H1 (cell line): ENCODE results near the gene MAP6.

Experiments
- CTCF ChIP-seq, 3 experiments: IDR thresholded peaks; 1 replicate in 2 of 3; 2 replicates in 1 of 3; pipeline versions ENCODE4 v1.5.1 to v1.6.1; 2011; ENCODE audit warnings: low read length in 3 of 3, mild to moderate bottlenecking in 3 of 3, inconsistent platforms in 2 of 3, low read depth in 1 of 3, moderate library complexity in 1 of 3; ENCODE audit not compliant: insufficient read depth in 1 of 3; ENCODE audit errors: control extremely low read depth in 1 of 3
- NRF1 ChIP-seq: IDR thresholded peaks from 2 replicates; pipeline ENCODE4 v1.6.1; 2011; ENCODE audit warnings: mild to moderate bottlenecking, low read depth, low read length, improper control_type of control experiment
- POLR2AphosphoS5 ChIP-seq: IDR thresholded peaks from 2 replicates; pipeline ENCODE4 v1.6.1; 2011; ENCODE audit warnings: low read depth, low read length
- ZNF274 ChIP-seq: IDR thresholded peaks from 2 replicates; pipeline ENCODE4 v1.7.0; 2012; ENCODE audit warnings: low read length, borderline replicate concordance; ENCODE audit errors: extremely low read depth

- no peak for TF ChIP-seq POLR2AphosphoS5
- TF ChIP-seq ZNF274: no peak
- no peak for TF ChIP-seq CTCF (IDR thresholded peaks at IDR 0.05; ENCODE audit: control extremely low read depth in 1 of 3, insufficient read depth in 1 of 3, low read depth in 1 of 3, low read length in 3 of 3)
- no peak for TF ChIP-seq NRF1
Measured at GRCh38 chr11:75654314-75654713, 14.5 kb downstream of the MAP6 start.
